Activated T-cell treated with anti-CD3 and anti-CD28 coated beads, Interleukin-2, amount 50 U/mL, for 1 hour (primary cell): ENCODE results near the gene ADAMTSL1.

Experiments used
- DNase-seq: peaks from one replicate; pipeline ENCODE4 v3.0.0-alpha.2; 2020

Gene ADAMTSL1

GRCh38 chr9:18473652-18474279, at the start of gene ADAMTSL1:
ADAMTSL1 (plus strand) TSS chr9:18474153; CDS start chr9:18474233, 80 bp downstream.
- no peak for DNase-seq

- no peak for DNase-seq
Observed at GRCh38 chr9:18427691-18428090, 46.3 kb upstream of the ADAMTSL1 start.

GRCh38 chr9:18428661-18429060, 45.3 kb upstream of the ADAMTSL1 start:
- no peak for DNase-seq

GRCh38 chr9:18429070-18429469, 44.9 kb upstream of the ADAMTSL1 start:
- DNase-seq: no peak

GRCh38 chr9:18433620-18434019, 40.3 kb upstream of the ADAMTSL1 start:
- no peak for DNase-seq

- DNase-seq: no peak
Observed at GRCh38 chr9:18437315-18438201, 36.4 kb upstream of the ADAMTSL1 start.

GRCh38 chr9:18438300-18438925, 35.5 kb upstream of the ADAMTSL1 start:
- no peak for DNase-seq

GRCh38 chr9:18438951-18439350, 35.0 kb upstream of the ADAMTSL1 start:
- no peak for DNase-seq

GRCh38 chr9:18441261-18441660, 32.7 kb upstream of the ADAMTSL1 start:
- DNase-seq: no peak

GRCh38 chr9:18442629-18443491, 31.1 kb upstream of the ADAMTSL1 start:
- peak; percentile 16 for DNase-seq

- no peak for DNase-seq
Observed at GRCh38 chr9:18447131-18447530, 26.8 kb upstream of the ADAMTSL1 start.

- no peak for DNase-seq
Observed at GRCh38 chr9:18447541-18447940, 26.4 kb upstream of the ADAMTSL1 start.

- DNase-seq: no peak
Observed at GRCh38 chr9:18448101-18448500, 25.9 kb upstream of the ADAMTSL1 start.

GRCh38 chr9:18451406-18451805, 22.5 kb upstream of the ADAMTSL1 start:
- DNase-seq: no peak

- DNase-seq: no peak
Observed at GRCh38 chr9:18452276-18452675, 21.7 kb upstream of the ADAMTSL1 start.

GRCh38 chr9:18456624-18457237, 17.2 kb upstream of the ADAMTSL1 start:
- no peak for DNase-seq

GRCh38 chr9:18457510-18457909, 16.4 kb upstream of the ADAMTSL1 start:
- DNase-seq: no peak

GRCh38 chr9:18459962-18460584, 13.9 kb upstream of the ADAMTSL1 start:
- no peak for DNase-seq

- no peak for DNase-seq
Observed at GRCh38 chr9:18461496-18461895, 12.5 kb upstream of the ADAMTSL1 start.

- no peak for DNase-seq
Observed at GRCh38 chr9:18463991-18464390, 10.0 kb upstream of the ADAMTSL1 start.

- no peak for DNase-seq
Observed at GRCh38 chr9:18466101-18466500, 7.9 kb upstream of the ADAMTSL1 start.

- DNase-seq: no peak
Observed at GRCh38 chr9:18467696-18468095, 6.3 kb upstream of the ADAMTSL1 start.
